Transverse colon (tissue), 3 donors: Measurements from ENCODE around the gene THSD4.

Experiments
- CTCF ChIP-seq, 5 experiments: fragments of 200-600 bp in 3 of 5; fragments of 450-650 bp in 2 of 5; sonication (generic) in 3 of 5; IDR thresholded peaks; 1 replicate in 2 of 5; 2 replicates in 3 of 5; pipeline ENCODE4 v1.5.1; 2016 to 2017; ENCODE audit warnings: antibody characterized with exemption in 5 of 5, inconsistent platforms in 3 of 5, mild to moderate bottlenecking in 2 of 5, moderate library complexity in 1 of 5
- POLR2A ChIP-seq: fragments of 450-650 bp; IDR thresholded peaks from one replicate; pipeline ENCODE4 v1.6.1; 2016; ENCODE audit warnings: antibody characterized with exemption, mild to moderate bottlenecking, moderate library complexity

- TF ChIP-seq CTCF (IDR thresholded peaks at IDR 0.05): no peak
- TF ChIP-seq POLR2A: no peak
Observed at GRCh38 chr15:71712182-71712581, 596.9 kb downstream of the THSD4 start.
